Nucleus accumbens (tissue), 56 donors: Measurements from ENCODE around the gene CDKAL1.
"Not testable (repeated sequence)": the region's sequence is repeated elsewhere in the genome, so short reads cannot be mapped to it uniquely, and the experiment has no call there.

Source experiments
- DNase-seq, 56 donors: peaks; one replicate each; lab custom pipeline; 2025; lab: John Stamatoyannopoulos, UW

Gene CDKAL1

GRCh38 chr6:21033575-21034026 lies 499.3 kb downstream of the CDKAL1 start:
- no peak for DNase-seq

- DNase-seq, result no peak
Measured at GRCh38 chr6:21034345-21034744, 500.1 kb downstream of the CDKAL1 start.

GRCh38 chr6:21037453-21037852 lies 503.2 kb downstream of the CDKAL1 start:
- DNase-seq, result no peak

GRCh38 chr6:21039926-21040325 lies 505.7 kb downstream of the CDKAL1 start:
- no peak for DNase-seq

GRCh38 chr6:21045135-21045700 lies 511.0 kb downstream of the CDKAL1 start:
- no peak for DNase-seq

GRCh38 chr6:21046276-21046675 lies 512.0 kb downstream of the CDKAL1 start:
- DNase-seq, result no peak

GRCh38 chr6:21048047-21048446 lies 513.8 kb downstream of the CDKAL1 start:
- no peak for DNase-seq

- DNase-seq, result no peak
Measured at GRCh38 chr6:21049148-21049547, 514.9 kb downstream of the CDKAL1 start.

- no peak for DNase-seq
Measured at GRCh38 chr6:21049572-21049971, 515.3 kb downstream of the CDKAL1 start.

- no peak for DNase-seq
Measured at GRCh38 chr6:21050935-21051334, 516.7 kb downstream of the CDKAL1 start.

- no peak for DNase-seq
Measured at GRCh38 chr6:21051777-21052176, 517.5 kb downstream of the CDKAL1 start.

- no peak for DNase-seq
Measured at GRCh38 chr6:21053612-21054011, 519.4 kb downstream of the CDKAL1 start.

- not testable (repeated sequence) for DNase-seq
Measured at GRCh38 chr6:21055480-21055879, 521.2 kb downstream of the CDKAL1 start.

- DNase-seq, result no peak
Measured at GRCh38 chr6:21061892-21062291, 527.6 kb downstream of the CDKAL1 start.

- no peak for DNase-seq
Measured at GRCh38 chr6:21064756-21065340, 530.6 kb downstream of the CDKAL1 start.

- no peak for DNase-seq
Measured at GRCh38 chr6:21067521-21067920, 533.3 kb downstream of the CDKAL1 start.

GRCh38 chr6:21070620-21071019 lies 536.4 kb downstream of the CDKAL1 start:
- DNase-seq, result no peak

GRCh38 chr6:21071780-21072468 lies 537.7 kb downstream of the CDKAL1 start:
- no peak for DNase-seq

GRCh38 chr6:21073318-21073839 lies 539.1 kb downstream of the CDKAL1 start:
- DNase-seq, result no peak

GRCh38 chr6:21074484-21074883 lies 540.2 kb downstream of the CDKAL1 start:
- DNase-seq, result no peak

GRCh38 chr6:21075986-21076385 lies 541.7 kb downstream of the CDKAL1 start:
- no peak for DNase-seq

GRCh38 chr6:21078497-21078896 lies 544.2 kb downstream of the CDKAL1 start:
- no peak for DNase-seq
